ENCODE measurements around the gene NKAIN4.

Gene NKAIN4

GRCh38 chr20:63287697-63288580 is 33.7 kb upstream of the NKAIN4 start:
- no peak for DNase-seq

DNA sequence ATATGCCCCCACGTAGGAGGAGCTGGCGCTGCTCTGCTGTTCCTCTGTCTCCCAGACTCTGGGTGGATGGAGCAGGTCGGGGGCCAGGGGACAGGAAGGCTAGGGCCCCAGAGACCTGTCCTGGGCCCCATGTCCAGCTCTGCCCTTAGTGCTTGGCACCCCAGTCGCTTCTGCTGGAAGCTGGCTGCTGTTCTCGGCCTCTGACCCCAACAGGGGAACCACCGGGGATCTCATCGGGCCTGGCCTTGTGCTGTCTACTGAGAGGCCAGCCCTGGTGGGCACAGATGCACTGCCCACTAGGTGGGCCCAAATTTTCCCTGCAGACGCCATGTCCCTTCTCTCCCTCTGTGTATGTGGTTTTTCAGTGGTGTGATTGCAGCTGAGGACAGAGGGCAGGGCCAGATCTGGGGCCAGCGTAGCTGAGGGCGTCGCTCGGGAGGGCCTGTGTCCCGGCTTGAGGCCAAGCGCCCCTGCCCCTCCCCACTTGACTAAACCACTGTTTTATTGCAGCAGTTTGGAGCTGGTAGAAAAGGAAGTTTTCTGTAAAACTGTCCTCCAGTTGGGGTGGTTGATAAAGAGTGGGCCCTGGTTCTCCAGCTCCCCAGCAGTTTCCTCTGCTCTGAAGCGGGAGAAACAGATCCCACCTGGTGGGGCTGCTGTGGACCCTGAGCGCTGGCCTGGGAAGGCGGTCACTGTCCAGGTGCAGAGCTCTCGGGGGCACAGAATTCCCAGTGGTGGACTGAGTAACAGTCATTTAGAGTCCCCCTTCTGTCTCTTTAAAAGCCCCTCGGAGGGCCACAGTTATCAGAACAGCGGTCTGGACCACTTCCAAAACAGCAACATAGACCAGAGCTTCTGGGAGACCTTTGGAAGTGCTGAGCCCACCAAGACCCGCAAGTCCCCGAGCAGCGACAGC is 32.8 kb upstream of the NKAIN4 start:
- no peak for DNase-seq

DNA sequence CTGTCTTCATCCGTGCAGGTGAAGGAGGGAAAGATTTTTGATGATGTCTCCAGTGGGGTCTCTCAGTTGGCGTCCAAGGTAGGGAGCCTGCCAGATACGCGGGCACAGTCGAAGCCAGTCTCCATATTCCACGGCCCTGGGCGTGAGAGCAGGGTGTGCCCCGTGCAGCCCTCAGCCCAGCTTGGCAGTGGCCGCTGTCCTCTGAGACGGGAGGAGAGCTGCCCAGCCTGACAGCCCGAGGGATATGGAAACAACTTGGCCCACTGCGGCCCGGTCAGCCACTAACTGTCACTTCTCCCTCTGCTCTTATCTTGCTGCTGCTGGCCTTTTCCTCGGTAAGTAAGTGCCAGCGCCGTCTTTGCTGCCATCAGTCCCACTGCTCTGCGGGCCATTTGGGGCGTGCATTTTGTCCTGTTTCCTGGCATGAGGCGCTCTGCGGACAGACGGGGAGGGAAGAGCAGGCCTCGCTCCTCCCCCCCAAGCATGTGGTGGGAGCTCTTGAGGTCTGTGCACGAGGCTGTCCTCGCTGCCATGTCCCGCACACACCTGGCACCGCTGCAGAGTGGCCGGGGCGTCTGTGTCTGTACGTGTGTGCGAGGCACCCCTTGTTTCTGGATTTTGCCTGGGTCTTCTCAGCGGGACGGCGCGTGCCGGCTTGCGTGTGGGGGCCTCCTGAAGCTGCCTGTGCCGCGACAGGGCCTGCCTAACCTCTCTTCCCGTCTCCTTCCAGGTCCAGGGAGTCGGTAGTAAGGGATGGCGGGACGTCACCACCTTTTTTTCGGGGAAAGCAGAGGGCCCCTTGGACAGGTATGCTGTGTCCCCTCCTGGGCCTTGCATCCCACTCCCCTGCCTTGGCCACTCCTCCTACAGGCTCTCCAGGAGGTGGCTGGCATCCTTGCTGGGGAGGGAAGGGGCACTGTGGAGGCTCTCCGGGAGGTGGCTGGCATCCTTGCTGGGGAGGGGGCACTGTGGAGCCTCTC is 31.7 kb upstream of the NKAIN4 start:
- DNase-seq: no peak

DNA sequence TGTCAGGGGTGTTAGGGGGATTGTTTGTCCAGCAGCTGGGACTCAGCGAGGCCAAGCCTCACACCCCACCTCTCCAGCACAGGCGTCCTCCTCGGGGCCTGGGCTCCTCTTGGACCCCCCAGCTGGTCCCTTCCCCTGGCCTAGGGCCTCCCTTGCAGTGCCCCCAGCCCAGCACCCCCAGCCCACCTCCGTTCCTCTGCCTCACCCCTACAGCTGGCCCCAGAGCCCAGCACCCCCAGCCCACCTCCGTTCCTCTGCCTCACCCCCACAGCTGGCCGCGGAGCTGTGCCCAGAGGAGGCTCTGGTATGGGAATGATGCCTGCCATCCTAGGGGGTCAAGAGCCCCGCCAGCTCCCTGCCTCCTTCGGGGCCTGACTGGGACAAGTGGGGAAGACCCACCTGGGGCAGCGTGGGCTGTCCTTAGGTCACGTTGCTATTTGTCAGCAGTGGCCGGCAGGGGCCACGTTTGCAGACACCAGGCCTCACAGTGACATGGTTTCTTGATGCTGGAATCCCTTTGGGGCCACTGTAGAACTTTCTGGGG is 30.8 kb upstream of the NKAIN4 start:
- no peak for DNase-seq

- DNase-seq: no peak
Observed at GRCh38 chr20:63284544-63284949, 30.3 kb upstream of the NKAIN4 start.

GRCh38 chr20:63284083-63284440 is 29.8 kb upstream of the NKAIN4 start:
- DNase-seq: no peak

DNA sequence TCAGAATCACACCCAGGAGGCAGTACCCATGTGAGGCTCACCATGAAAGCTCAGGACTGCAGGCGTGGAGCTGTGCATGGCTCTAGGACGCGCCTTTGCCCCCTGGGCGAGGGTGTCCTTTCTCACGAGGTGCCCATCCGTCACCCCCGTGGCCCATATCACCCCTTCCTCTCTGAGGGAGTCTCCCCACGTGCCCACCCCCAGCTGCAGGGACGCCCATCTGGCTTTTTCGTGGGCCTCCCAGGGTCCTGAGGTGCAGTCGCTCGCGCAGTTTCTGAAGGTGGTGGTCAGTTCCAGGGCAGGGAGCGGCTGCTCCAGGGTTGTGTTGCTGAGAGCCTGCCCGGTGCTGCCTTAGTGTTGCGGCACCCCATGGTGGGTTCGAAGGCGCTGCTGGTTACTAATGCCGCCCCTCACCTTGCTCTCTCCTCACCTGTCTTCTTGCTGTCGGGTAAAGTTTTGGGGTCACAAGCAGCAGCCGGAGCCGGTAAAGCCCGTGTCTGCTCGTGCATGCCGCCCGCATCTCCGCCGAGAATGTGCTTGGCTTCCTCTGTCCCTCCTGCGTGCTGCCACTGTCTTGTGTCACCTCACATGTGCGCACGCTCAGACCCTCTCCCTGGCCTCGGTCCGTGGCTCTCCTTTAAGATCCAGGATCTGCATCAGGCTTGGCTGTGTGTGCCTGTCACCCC is 29.3 kb upstream of the NKAIN4 start:
- no peak for DNase-seq

DNA sequence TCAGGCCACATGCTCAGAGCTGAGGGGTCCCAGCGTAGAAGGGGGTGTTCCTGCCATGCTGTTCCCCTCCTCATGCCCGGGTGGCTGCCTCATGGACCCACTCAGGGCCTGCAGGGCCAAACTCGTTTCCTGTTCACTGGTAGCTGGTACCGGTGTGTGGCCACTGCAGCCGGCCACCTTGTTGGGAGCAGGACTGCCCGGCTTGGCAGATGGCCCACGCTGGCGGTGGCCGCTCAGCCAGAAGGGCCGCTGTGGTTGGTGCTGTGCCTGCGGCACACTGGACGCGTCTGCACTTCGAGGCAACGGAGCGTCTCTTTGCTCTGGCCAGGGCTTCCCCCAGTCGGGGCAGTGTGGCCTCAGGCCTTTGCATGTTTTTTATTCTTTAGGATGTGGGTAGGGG is 28.7 kb upstream of the NKAIN4 start:
- DNase-seq: no peak

GRCh38 chr20:63281742-63282665 is 27.7 kb upstream of the NKAIN4 start:
- no peak for DNase-seq

DNA sequence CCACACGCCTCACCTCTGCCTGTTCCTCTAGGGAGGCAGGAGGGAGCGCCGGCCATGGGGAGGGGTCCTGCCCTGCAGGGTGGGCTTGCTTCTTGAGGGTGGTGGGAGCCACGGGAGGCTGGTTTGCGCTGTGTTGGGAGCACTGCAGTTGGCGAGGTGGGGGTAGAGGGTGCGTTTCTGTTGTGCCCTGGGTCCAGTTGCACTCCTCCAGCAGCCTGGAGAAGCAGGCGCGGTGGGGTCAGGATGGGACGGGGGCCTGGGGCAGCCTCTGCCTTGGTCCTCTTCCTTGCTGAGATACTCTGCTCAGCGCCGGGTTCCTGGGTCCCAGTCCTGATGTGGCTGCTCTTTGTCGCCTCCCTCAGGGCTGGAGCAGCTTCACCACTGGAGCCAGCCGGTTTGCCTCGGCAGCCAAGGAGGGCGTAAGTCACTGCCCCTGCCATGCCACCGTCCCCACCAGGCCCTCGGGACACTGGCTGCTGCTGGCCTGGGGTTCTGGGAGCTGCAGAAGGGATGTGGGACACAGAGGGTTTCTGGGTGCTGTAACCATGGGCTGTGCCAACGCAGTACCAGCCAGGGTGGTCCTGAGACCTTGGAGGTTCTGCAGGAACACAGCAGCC is 26.8 kb upstream of the NKAIN4 start:
- no peak for DNase-seq

DNA sequence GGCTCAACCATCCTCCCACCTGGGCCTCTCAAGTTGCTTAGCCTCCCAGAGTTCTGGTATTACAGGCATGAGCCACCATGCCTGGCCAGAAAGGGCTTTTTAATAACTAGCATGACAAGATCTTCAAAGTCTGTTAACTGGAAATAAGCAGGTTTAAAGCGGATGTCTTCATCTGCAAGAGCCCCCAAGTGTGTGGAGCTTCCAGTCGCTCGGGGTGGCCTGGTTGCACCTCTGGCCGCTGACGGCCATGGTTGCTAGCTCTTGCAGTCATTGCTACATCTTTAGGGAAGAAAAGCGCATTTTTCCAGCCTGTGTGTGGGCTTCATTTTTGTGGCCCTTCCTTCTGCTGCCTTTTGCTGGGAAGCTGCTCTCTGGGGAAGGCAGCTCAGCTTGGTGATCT is 26.1 kb upstream of the NKAIN4 start:
- DNase-seq: no peak

- no peak for DNase-seq
Observed at GRCh38 chr20:63279931-63280330, 25.7 kb upstream of the NKAIN4 start.

DNA sequence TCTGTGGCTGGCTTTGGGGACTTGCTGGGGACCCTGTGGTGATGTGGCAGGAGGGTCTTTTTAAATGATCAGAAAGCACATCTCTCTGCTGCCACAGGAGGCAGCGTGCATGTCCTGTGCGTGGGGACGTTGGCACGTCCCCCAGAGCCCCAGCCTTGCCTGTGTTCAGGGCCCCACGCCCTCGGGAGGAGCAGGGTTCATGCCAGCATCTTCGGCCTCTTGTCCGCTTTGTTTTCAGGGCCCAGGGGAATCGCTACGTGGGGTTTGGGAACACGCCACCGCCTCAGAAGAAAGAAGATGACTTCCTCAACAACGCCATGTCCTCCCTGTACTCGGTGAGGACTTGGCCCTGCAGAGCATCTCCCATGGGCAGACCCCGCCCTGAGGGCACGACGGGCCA is 24.4 kb upstream of the NKAIN4 start:
- DNase-seq: no peak

DNA sequence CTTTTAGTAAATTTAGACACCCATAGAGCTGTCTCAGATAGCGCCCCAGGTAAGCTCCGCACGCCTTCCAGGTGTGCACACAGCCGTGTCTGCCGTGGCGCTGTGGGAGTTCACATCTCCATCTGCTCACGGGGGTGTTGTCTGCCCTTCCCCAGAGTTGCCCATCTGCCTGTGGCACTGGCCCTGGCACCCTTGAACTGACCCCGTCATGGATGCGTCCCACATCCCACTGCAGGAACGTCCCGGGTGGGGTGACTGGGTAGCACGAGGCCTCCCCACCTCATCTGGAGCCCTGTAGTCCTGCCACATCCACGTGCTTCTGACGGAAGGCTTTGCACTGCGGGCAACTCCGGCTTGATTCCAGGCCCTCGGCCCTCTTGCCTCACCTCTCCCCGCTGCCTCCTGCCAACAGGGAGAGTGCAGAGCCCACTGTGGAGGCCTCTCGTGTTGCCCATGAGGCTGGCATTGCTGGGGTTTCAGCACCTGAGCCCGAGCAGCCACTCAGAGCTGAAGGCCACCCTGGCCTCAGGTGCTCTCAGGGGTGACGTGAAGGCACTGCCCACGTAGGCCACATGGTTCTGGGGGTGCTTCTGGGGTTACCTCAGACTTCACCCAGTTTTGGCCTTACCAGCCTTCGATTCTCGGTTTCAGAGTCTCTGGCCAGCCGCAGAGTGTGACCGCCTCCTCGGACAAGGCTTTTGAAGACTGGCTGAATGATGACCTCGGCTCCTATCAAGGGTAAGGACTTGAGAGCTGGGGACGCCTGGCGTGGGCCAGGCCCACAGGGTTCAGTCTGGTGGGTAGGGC is 23.4 kb upstream of the NKAIN4 start:
- DNase-seq: no peak

DNA sequence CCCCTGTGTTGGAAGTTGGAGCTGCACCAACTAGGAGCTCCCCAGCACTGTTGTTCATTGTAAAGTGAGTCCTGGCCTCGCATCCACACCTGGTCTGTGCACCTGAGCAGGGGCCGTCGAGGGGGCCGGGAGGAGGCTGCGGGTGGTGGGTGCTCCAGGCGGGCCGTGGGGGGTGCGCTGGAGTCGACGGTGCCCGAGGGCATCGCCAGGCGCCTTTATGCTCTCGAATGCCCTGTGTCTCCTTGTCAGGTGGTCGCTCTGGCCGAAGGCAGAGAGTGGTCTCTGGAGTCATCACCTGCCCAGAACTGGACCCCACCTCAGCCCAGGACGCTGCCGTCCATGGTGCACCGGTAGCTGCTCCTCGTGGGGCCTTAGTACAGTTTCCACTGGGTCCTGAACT is 22.7 kb upstream of the NKAIN4 start:
- no peak for DNase-seq

DNA sequence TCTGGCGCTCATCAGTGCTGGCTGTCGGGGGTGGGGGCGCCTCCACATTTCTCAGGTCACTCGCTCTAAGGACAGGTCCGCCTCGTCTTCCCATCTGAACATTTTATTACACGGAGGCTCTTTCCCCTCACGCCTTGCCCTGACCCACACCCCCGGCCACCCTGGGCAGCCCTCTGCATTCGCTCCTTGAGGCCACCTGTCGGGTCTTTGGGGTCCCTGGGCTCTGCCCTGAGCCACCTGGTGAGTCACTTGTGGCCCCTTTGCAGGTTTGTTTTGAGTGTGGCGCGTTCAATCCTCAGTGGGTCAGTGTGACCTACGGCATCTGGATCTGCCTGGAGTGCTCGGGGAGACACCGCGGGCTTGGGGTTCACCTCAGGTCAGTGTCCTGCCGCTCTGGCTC is 21.6 kb upstream of the NKAIN4 start:
- no peak for DNase-seq

GRCh38 chr20:63274381-63275228 is 20.3 kb upstream of the NKAIN4 start:
- no peak for DNase-seq

DNA sequence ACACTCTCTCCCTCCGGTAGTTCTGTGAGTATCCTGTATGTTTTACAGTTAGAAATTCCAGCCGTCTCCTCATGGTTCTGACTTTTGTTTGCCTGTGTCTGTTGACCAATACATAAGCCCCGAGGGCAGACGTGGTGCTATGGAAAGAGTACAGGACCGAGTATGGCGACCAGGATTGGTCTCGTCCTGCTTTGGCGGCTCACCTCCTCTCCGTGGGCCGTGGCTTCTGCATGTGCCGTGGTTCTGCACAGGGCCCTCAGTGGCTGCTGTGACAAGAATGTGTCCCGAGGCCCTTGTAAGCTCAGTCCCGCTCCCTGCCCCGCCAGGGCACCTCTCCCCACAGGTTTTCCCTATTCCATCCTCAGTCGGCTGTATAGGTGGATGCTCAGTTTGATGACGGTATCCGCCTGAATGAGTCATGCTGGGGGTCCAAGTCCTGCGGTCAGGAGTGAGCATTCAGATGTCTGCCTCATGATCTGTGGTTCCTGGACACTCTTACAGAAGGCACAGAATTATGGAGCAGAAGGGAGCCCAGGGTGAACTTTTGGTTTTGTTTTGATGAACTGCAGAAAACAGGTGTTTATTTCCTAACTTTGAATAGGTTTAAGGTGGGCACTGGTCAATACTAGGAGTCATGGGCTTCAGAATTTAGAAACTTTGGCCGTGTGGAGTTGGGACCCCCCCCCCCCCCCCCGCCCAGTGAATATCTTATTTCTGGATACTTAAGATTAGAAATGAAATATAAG is 19.5 kb upstream of the NKAIN4 start:
- DNase-seq: no peak
